Activated CD8-positive, alpha-beta memory T cell treated with anti-CD3 and anti-CD28 coated beads, Interleukin-2, amount 50 U/mL, for 4 hours (primary cell): Measurements from ENCODE around the gene RPS6KA5.
A peak's percentile ranks its signal among the peaks of the same experiment; 100 is the strongest.

Experiments
- DNase-seq: peaks from one replicate; pipeline ENCODE4 v3.0.0-alpha.2; 2020

RPS6KA5 gene

DNA sequence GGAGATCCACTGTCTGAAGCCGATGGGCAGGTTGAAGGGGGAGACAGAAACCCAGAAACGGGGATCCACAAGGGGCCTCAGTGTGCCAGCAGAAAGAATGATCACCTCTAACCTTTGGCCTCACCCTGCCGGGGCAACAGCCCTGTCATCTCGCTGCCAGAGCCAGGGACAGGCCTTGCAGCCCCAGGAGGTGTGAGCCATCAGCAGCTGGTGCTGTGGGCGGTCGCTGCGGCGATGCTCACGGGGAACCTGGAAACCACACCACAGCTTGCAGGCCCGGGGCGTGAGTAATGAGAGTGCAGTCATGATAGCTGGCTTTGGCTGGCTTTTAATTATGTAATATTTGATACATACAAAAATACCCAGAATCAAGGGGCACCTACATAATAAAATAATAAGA lies 239.5 kb downstream of the RPS6KA5 start:
- peak; percentile 79 for DNase-seq

DNA sequence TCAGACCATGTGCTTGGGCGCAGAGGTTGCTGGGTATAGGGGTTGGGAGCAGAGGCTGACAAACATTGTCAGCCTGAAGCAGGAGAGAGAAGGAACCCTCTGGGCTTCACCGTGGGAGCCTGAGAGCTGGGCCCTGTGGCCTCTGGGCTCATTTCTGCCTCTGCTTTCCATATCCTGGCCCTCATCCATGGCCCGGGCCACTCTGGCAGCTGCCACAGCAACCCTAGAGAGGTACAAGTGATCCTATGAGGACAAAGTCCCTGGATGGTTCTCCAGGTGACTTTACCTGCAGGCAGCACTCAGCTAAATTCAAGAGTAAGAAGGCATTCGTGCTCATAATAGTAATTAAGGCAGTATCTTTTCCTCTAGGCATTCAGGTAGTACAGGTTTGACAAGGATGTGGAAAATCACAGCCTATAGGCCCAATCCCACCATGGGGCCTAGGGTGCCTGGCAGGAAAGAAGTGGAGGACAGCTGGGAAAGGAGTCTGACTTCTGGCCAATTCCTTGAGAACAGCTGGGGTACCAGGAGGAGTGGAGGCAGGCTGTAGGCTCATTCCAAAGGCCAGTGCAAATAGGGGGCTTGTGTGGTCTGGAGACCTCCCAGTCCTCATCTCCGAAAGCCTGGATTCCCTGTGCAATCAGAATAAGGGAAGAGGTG lies 240.6 kb downstream of the RPS6KA5 start:
- DNase-seq, result no peak

DNA sequence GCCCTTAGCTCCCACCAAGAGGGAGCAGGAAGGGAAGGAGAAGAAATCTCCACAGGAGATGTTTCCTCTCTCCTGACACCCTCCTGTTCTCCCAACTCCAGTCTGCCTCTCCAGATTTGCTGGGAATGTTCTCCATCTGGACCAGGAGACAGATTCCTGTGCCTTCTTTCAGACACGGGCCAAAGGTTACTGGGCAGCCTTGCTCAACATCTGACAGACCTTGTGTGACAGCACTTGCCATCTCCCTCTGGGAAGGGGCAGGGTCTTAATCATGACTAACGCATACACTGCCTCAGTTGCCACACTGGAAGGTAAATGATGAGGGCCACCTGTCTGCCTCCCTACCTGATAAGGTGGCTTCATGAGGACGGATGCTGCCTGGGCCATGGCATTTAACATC lies 241.7 kb downstream of the RPS6KA5 start:
- no peak for DNase-seq

DNA sequence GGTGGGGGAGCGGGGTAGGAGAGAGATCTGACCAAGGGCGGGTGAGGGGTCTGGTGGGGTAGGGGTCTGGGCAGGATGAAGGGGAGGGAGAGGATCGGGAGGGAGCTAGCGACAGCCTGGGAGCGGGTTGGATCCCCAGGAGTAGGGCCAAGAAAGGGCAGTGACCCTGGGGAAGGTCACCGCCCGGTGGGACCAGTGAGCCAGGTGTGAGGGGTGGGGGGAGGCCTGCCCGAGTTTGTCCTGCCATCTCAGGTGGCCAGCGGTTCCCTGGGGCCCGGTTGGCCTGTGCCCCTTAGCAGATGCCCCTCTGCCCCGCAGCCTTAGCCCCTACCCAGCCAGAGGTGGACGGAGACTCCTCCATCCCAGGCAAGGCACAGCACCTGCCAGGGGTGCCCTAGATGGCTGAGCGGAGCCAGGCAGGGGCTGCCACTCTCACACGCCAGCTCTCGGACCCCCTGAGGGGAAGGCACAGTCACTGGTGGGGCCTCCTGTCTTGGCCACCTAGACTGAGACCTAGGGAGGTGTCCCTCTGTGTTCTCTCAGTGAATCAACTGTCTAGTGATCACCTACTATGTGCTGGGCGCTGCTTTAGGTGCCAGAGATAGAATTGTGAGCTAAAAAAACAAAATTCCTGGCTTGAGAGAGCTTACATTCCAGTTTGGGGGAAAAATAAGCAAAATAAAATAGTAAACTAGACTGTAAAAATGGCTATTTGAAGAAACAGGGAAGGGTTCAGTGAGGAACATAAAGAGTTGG lies 243.6 kb downstream of the RPS6KA5 start:
- no peak for DNase-seq

DNA sequence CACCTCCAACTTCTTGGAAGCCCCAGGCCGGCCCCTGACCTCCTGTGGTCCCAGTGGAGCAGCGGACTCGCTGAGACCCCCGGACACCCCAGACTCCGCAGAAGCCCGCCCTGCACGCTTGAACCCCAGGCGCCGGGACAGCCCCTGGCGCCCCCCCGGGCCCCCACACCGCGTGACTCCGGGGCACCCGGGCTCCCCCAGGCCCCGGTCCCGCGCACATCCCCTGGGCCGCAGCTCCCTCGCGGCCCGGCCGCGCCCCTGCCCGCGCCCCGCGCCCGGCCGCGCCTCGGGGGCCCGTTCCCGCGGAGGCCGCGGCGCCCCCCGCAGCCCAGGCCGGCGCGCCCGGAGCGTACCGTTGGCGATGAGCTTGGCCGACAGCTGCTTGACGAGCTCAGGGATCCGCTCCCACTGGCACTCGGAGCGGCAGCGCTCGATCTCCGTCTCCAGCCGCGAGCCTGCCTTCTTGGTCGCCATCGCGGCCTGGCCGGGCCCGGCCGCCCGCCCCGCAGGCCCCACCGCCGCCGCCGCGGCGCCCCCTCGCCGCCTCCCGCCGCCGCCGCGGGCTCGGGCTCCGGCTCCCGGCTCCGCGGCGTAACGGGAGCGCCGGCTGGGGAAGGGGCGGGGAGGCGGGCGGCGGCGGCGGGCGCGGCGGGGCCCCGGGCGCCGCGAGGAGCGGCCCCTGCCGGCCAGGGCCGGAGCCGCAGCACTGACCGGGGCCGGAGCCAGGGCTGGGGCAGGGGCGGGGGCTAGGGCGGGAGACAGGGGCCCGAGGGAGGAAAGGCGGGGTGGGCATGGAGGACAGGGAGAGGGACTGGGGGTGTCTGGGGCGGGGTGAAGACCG lies 244.4 kb downstream of the RPS6KA5 start, which contains the start of gene TTC7B:
Gene TTC7B, minus strand, starts transcription at position 609 of the 841 bp plus-strand sequence. Its CDS starts 135 bp downstream, at position 474.
- DNase-seq, result peak; percentile 29

DNA sequence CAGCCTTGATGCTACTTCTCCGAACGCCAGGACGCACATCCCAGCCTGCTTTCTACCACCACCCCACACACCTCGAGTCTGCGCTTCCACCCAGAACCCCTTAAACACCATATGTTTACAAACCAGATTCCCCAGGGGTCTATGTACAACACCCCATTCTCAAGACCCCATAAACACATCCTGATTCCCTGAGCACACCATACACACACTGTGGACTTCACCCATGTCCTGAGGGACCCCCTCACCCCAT lies 244.9 kb downstream of the RPS6KA5 start:
- DNase-seq, result no peak

DNA sequence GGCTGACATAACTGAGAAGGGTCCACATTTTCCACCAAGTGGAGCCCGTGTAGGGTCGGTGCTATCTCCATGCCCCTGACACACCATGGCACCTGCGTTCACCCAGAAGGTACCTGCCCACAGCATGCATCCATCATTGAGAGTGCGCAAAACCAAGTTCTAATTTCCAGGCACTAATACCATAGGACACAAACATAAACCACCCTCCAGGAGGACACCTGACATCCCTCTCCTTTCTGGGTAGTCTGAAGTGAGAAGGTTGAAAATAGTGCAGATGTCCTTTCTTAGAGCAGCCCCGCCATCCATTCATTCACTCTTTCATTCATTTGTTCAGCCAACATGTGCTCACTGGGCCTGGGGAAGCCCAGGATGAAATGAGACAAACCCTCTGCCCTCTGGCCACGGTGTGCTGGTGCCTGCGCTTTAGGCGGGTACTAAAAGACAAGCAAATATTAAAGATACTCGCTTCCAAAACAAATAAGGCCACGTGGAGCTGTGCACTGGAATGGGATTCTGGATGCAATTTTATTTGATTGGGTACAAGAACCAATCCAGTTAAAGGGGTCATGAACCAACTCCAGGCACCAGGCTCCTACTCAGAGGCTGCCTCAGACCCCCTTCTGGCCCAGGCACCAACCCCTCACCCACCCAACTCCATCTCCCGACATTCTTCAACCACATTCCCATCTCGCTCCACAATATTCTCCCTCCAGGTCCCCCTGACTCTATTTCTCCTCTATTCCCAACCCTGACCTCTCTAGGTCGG lies 245.5 kb downstream of the RPS6KA5 start:
- no peak for DNase-seq

DNA sequence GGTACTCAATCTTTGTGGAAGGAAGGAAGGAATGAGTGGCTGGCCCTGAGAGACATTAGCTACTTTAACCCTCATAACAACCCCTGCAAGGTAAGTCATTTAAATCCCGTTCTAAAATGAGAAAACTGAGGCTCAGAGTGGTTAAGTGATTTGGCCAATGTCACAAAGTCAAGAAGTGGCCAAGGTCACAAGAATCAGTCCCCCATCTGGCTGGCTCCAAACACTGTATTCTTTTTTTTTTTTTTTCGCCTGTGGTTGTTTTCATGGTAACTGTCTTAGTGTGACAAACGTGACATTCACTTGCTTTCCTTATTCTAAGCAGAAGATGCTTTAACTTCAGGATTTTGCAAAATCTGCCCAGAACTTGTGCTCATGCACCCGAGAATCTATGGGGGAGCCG lies 247.0 kb downstream of the RPS6KA5 start:
- DNase-seq, result no peak

DNA sequence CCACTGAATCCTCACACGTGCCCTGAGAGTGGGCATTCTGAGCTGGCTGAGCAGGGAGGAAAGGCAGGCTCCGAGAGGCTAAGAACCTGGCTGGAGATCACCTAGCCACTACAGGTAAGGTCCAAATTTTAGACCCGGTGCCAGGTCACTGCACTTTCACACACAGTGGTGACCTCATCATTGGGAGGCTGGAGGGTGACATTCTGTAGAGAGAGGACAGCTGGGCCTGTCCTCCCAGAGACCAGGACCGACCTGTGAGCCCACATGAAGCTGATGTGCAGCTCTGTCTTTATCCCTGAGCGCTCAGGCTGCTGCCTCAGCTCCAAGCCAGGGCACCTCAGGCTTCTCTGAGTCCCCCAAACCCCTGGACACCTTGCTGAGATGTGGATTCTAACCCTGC lies 248.3 kb downstream of the RPS6KA5 start:
- DNase-seq, result no peak

DNA sequence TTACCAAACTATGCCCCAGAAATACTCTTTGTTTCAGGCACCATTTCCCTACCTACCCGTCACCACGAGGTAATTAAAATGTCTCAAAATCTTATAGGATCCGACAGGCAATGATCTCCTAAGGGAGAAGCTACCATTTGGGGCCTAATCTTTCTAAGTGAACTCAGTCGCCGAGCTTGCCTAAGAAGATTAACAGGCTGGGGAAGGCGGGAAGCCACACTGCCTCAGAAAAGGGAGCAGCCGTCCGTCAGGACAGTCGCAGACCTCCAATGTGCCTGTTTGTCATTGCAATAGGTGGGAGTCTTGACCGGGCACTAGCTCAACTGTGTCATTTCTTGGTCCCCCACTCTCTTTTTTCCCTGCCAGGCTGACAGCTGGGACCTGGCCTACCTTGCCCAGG lies 248.8 kb downstream of the RPS6KA5 start:
- no peak for DNase-seq

DNA sequence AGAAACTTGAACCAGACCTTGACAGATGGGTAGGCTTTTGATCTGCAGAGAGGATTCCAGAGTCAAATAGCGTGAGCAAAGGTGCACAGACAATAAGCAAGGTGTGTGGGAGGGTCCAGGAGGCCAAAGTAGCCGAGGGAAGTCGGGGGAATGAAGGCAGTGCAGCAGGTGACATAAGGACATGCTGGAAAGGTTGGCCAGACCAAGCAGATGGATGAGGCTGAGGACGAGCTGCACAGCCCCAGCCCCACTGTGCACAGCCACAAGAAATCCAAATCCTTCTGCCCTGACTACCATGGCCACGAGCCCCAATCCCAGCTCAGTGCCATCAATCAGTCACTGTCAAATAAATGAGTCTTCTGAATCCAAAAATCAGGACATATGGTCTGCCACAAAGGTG lies 249.6 kb downstream of the RPS6KA5 start:
- no peak for DNase-seq

DNA sequence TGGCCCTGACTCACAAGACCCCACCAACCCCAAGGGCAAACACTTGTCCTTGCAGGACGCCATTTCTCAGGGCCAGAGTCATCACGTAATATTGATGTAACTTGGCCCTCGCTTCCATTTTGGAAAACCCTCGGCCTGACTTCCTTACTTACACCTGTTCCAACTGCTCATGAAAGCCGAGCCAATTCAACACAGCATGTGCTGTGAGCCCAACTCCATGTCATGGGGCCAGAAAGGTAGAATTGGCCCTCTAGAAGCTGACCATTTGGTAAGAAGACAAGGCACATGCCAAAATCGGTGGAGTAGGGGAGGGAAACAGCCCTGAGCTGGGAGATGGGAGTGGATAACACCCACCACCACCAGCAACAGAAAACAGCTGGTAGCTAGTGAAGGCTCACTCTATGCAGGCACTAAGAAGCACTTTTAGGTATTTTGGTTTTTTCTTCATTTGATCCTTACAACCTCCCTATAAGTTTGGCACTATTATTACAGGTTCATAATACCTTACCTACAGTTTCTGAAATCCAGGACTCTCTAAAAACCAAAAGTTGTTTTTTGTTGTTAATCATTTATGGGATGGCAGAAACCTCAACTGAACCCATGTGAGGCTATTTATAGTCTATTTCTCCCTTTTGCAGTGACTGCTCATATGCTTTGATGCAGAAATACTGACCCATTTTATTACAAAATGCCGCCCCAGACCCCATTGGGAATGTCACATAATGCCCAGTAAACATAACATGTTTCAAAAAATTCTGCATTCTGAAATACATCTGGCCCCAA lies 250.7 kb downstream of the RPS6KA5 start:
- DNase-seq, result no peak

DNA sequence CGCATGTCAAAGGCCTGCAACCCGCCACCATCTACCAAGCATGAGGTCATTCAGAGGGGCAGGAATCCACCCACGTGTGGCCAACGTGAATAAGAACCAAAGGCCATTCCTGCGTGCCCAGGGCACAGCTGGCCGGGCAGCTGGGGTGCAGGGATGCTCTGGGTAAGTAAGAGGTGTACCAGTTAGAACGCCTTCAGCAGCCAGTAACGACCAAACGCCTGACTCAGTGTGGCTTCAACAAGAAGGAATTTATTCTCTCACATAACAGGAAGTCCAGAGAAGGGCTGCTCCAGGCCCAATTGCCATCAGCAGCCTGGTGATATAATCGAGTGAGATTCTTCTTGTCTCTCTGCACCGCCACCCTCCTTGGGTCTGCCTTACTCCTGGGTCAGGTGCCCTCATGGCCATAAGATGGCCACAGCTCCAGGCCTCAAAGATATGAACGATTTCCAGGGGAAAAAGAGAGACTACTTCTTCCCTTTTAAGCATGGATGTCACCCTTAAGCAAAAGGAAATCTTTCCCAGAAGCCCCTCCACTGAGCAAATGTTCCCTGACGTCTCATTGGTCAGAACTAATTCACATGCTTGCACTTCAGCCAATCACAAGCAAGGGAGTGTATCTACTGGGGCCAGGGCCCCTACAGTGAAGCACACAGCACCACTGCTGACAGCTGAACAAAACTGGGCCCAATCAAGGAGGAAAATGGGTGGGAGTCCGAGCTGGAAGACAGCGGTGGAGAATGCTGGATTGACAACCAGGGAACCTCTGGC lies 251.5 kb downstream of the RPS6KA5 start:
- no peak for DNase-seq

DNA sequence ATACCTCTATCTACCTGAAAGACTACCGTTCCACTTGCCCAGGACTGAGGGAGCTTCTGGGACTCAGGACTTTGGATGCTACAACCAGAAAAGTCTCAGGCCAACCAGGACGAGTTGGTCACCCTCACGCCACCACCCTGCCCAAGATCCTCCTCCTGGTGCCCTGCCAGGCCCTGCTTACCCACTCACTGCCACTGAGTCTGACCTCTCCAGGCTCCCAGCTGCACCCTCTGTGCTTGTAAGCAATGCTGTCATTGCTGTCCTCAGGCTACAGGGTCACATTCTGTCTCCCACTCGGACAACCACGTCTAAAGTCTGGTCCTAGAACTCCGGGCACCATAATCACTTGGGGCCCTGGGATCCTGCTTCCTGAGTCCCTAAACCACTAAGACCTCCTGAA lies 253.4 kb downstream of the RPS6KA5 start:
- no peak for DNase-seq

DNA sequence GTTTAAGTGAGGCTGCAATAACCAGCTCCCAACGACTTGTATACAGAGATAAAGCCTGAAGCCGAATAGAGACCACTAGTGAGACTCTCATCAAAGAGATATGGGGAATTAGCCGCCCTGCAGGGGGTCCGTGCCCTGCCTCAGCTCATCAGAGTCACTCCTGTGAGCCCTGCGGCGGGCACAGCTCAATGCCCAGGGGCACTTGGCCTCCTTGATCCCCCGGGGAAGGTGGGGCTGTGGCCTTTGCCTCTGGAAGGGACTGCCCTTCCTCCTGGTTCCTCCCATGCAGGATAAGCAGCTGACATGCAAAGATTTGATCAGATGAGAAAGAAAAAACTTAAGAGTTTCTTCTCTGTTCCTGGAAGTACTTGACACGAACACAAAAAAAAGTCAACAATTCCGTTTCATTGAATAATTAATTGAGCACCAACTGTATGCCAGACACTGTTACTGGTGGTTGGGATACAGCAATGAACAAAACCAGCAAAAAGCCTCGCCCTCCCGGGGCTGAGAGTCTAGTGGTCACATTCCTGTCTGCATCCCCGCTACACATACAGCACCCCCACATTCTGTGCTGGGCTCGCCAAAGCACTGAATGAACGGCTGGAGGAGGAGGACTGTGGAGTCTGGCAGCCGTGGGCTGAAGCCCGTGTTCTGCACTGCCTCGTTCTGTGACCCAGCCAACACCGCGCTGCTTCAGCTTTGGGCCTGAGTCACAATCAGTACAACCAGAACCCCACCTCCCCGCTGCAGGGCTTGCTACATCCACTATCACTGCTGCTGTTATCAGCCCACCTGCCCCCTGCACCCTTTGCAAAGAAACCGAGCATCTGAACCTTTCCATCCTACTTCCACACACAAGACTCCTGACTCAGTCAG lies 254.5 kb downstream of the RPS6KA5 start:
- no peak for DNase-seq

DNA sequence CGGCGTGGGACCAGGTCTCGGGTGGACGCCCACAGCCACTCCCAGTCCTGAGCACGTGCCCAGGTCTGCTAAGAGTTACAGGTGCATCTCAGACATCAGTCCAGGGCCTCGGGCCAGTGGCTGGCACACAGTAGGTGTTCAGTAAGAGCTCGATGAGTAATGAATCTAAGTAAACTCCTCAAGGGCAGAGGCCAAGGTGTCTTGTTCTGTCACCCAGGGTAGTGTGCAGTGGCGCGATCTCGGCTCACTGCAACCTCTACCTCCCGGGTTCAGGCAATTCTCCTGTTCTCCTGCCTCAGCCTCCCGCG lies 255.4 kb downstream of the RPS6KA5 start:
- DNase-seq, result no peak

DNA sequence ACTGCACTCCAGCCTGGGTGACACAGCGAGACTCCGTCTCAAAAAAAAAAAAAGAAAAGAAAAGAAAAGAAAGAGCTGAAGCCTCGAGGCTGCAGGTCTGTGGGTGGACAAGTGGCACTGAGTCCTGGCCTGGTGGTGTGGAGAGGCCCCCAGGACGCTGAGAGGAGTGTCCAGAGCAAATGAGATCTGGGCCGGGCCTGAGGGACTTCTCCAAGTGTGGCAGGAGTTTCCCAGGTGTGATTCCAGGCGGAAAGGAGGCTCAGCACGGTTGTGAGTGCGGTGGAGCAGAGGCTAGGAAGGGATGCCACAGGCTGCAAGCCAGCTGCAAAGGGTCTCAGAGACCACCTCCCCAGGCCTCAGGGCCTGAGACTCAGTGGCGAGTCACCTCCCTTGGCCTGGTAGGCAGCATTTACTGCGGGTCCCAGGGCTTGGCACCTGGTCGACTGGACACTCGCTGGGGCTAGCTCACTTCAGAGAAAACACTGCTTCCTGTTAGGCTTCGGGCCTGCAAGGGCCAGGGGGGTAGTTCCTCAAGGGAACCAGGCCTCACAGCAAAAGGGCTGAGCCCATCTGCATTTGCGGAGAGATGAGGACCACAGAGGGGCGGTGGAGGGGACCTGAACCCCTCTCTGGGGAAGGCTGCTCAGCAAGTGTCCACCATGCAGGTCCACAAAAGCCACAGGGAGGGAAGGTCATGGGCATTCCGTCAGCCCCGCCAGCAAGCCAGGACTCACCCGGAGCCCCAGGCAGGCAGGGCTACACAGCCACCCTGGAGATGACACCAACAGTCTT lies 256.0 kb downstream of the RPS6KA5 start:
- DNase-seq, result no peak

DNA sequence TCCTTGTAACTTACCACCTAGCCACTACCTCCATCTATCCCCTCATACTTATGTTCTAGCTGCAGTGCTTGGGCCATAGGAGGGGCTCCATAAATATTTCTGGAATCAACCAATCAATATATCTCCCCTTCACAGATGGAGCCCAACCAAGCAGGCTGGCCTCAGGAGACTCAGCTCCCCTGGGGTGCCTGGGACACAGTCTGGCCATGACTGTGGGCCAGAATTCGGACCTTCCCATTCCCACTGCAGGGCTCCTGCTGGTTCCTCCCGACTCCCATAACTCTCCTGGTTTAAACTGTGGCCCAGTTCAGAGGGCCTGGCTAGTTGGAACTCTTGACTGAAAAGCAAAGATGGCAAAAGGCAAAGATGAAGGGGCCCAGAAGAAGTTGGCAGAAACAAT lies 257.2 kb downstream of the RPS6KA5 start:
- DNase-seq, result no peak

DNA sequence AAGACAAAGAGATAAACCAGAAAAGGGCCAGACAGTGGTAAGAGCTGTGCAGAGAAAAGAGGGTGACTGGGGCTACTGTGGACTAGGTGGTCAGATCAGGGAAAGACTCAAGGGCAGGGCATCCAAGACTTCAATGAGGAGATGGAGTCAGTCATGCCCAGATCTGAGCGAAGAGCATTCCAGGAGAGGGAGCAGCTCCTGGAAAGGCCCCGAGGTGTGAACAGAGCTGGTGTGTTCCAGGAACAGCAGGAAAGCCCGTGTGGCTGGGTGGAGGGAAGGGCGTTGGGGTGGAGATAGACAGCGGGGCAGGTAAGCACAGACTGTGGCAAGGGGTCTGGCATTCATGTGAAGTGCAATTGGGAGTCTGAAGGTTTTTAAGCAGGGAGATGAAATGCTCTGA lies 261.0 kb downstream of the RPS6KA5 start:
- no peak for DNase-seq

DNA sequence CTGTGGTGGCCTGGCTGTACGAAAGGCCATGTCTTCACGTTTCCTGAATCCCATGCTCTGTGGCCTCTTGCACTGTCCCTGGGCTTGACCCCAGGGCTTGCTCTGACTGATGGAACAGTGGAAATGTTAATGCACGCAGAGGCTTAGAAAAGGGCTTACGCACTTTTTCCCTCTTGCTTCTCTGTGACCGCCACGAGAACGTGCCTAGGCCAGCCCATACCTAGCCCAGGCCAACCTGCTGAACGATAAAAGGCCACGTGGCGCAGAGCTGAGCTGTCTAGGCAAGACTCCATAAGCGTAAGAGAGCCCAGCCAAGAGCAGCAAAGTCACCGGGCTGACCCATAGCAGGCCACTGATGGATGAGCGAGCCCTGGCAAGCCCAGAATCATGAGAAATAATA lies 262.5 kb downstream of the RPS6KA5 start:
- no peak for DNase-seq
